ENCODE measurements around the gene ELOVL5.

- no peak for TF ChIP-seq CTCF (IDR thresholded peaks at IDR 0.05; ENCODE audit: low read length)
- TF ChIP-seq EZH2phosphoT487 (IDR thresholded peaks at IDR 0.05; ENCODE audit: low read length) = no peak
These were observed 103.8 kb downstream of the ELOVL5 start for GRCh38 chr6:53244958-53245357.

Data from MM.1S (cell line).